HEK293 (cell line): ENCODE data around the gene SEC14L6.

ENCODE experiments used
- CTCF ChIP-seq: fragments of 450-650 bp; formaldehyde crosslinking; IDR thresholded peaks from 2 replicates; pipeline ENCODE4 v1.5.1; 2016; ENCODE audit warnings: missing biosample characterization, missing genetic modification characterization
- GLI4 ChIP-seq: fragments of 450-650 bp; formaldehyde crosslinking; IDR thresholded peaks from 2 replicates; pipeline ENCODE4 v1.5.1; 2016; ENCODE audit warnings: missing biosample characterization, missing genetic modification characterization
- KLF10 ChIP-seq: fragments of 450-650 bp; IDR thresholded peaks from 2 replicates; pipeline ENCODE4 v1.5.1; 2018; ENCODE audit warnings: missing biosample characterization, mild to moderate bottlenecking, missing genetic modification characterization
- RBAK ChIP-seq: fragments of 450-650 bp; formaldehyde crosslinking; IDR thresholded peaks from 2 replicates; pipeline ENCODE4 v1.5.1; 2016; ENCODE audit warnings: missing biosample characterization, missing genetic modification characterization
- REST ChIP-seq: fragments of 450-650 bp; formaldehyde crosslinking; IDR thresholded peaks from 2 replicates; pipeline ENCODE4 v1.5.1; 2016; ENCODE audit warnings: missing biosample characterization, missing genetic modification characterization
- ZNF175 ChIP-seq: fragments of 450-650 bp; formaldehyde crosslinking; IDR thresholded peaks from 2 replicates; pipeline ENCODE4 v1.5.1; 2016; ENCODE audit warnings: missing biosample characterization, missing genetic modification characterization
- ZNF776 ChIP-seq: fragments of 450-650 bp; formaldehyde crosslinking; IDR thresholded peaks from 2 replicates; pipeline ENCODE4 v1.5.0; 2017; ENCODE audit warnings: missing biosample characterization, missing genetic modification characterization, borderline replicate concordance
- ZNF785 ChIP-seq: fragments of 450-650 bp; formaldehyde crosslinking; IDR thresholded peaks from 2 replicates; pipeline ENCODE4 v1.5.1; 2016; ENCODE audit warnings: missing biosample characterization, missing genetic modification characterization
- ZSCAN30 ChIP-seq: fragments of 450-650 bp; IDR thresholded peaks from 2 replicates; pipeline ENCODE4 v1.5.1; 2018; ENCODE audit warnings: missing biosample characterization, mild to moderate bottlenecking, missing genetic modification characterization, moderate library complexity
- TF ChIP-seq, protein P1 (sequence below): fragments of 450-650 bp; IDR thresholded peaks from 2 replicates; pipeline ENCODE4 v1.5.1; 2018; ENCODE audit warnings: missing biosample characterization, missing genetic modification characterization
- TF ChIP-seq, protein P2 (sequence below): fragments of 450-650 bp; formaldehyde crosslinking; IDR thresholded peaks from 2 replicates; pipeline ENCODE4 v1.5.1; 2016; ENCODE audit warnings: missing biosample characterization, missing genetic modification characterization
- TF ChIP-seq, protein P3 (sequence below): fragments of 450-650 bp; formaldehyde crosslinking; IDR thresholded peaks from 2 replicates; pipeline ENCODE4 v1.5.1; 2016; ENCODE audit warnings: missing biosample characterization, missing genetic modification characterization

- TF ChIP-seq CTCF (tag by site-specific recombination) (no peak), GLI4 (no peak), ZNF776 (tag by site-specific recombination) (no peak), KLF10 (no peak), ZNF785 (tag by site-specific recombination) (no peak), REST (tag by site-specific recombination) (no peak), ZSCAN30 (tag by site-specific recombination) (no peak), RBAK (tag by site-specific recombination) (no peak), ZNF175 (tag by site-specific recombination) (no peak)
- TF ChIP-seq, protein P1, sequence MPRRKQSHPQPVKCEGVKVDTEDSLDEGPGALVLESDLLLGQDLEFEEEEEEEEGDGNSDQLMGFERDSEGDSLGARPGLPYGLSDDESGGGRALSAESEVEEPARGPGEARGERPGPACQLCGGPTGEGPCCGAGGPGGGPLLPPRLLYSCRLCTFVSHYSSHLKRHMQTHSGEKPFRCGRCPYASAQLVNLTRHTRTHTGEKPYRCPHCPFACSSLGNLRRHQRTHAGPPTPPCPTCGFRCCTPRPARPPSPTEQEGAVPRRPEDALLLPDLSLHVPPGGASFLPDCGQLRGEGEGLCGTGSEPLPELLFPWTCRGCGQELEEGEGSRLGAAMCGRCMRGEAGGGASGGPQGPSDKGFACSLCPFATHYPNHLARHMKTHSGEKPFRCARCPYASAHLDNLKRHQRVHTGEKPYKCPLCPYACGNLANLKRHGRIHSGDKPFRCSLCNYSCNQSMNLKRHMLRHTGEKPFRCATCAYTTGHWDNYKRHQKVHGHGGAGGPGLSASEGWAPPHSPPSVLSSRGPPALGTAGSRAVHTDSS (tag by site-specific recombination): no peak
- TF ChIP-seq, protein P2, sequence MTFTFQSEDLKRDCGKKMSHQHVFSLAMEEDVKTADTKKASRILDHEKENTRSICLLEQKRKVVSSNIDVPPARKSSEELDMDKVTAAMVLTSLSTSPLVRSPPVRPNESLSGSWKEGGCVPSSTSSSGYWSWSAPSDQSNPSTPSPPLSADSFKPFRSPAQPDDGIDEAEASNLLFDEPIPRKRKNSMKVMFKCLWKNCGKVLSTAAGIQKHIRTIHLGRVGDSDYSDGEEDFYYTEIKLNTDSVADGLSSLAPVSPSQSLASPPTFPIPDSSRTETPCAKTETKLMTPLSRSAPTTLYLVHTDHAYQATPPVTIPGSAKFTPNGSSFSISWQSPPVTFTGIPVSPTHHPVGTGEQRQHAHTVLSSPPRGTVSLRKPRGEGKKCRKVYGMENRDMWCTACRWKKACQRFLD (tag by site-specific recombination): no peak
- TF ChIP-seq, protein P3, sequence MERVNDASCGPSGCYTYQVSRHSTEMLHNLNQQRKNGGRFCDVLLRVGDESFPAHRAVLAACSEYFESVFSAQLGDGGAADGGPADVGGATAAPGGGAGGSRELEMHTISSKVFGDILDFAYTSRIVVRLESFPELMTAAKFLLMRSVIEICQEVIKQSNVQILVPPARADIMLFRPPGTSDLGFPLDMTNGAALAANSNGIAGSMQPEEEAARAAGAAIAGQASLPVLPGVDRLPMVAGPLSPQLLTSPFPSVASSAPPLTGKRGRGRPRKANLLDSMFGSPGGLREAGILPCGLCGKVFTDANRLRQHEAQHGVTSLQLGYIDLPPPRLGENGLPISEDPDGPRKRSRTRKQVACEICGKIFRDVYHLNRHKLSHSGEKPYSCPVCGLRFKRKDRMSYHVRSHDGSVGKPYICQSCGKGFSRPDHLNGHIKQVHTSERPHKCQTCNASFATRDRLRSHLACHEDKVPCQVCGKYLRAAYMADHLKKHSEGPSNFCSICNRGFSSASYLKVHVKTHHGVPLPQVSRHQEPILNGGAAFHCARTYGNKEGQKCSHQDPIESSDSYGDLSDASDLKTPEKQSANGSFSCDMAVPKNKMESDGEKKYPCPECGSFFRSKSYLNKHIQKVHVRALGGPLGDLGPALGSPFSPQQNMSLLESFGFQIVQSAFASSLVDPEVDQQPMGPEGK (tag by site-specific recombination): no peak
Observed at GRCh38 chr22:30542811-30543188, 3.7 kb downstream of the SEC14L6 start.
